Body of pancreas (tissue), 4 donors: ENCODE results near the gene EFCAB13.

ENCODE experiments used
- POLR2A ChIP-seq, 3 donors: fragments of 450-650 bp; IDR thresholded peaks; one replicate each; pipeline ENCODE4 v1.6.1; 2016; ENCODE audit warnings: antibody characterized with exemption in 3 of 3, mild to moderate bottlenecking in 2 of 3
- TF ChIP-seq, protein P1 (sequence below), 7 experiments: fragments of 450-650 bp in 4 of 7; fragments of 200-600 bp in 3 of 7; sonication (generic) in 3 of 7; IDR thresholded peaks; one replicate each; pipeline ENCODE4 v1.5.1; 2016 to 2019; ENCODE audit warnings: antibody characterized with exemption in 7 of 7

GRCh38 chr17:47277921-47278320 lies 45.8 kb upstream of the EFCAB13 start:
- TF ChIP-seq, protein P1, sequence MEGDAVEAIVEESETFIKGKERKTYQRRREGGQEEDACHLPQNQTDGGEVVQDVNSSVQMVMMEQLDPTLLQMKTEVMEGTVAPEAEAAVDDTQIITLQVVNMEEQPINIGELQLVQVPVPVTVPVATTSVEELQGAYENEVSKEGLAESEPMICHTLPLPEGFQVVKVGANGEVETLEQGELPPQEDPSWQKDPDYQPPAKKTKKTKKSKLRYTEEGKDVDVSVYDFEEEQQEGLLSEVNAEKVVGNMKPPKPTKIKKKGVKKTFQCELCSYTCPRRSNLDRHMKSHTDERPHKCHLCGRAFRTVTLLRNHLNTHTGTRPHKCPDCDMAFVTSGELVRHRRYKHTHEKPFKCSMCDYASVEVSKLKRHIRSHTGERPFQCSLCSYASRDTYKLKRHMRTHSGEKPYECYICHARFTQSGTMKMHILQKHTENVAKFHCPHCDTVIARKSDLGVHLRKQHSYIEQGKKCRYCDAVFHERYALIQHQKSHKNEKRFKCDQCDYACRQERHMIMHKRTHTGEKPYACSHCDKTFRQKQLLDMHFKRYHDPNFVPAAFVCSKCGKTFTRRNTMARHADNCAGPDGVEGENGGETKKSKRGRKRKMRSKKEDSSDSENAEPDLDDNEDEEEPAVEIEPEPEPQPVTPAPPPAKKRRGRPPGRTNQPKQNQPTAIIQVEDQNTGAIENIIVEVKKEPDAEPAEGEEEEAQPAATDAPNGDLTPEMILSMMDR (IDR thresholded peaks at IDR 0.05): no peak
- no peak for TF ChIP-seq POLR2A (IDR thresholded peaks at IDR 0.05)
